Hematopoietic multipotent progenitor cell treated with erythropoietin and hydrocortisone succinate and interleukin-3 and kit ligand, for 17 days (in vitro differentiated cells): ENCODE data around the gene NFX1.
A peak's percentile ranks its signal among the peaks of the same experiment; 100 is the strongest.
"Not testable (repeated sequence)": the region's sequence is repeated elsewhere in the genome, so short reads cannot be mapped to it uniquely, and the experiment has no call there.

Source experiments
- DNase-seq: peaks from one replicate; pipeline ENCODE4 v3.0.0-alpha.2; 2015; ENCODE audit warnings: low spot score

Gene NFX1

DNA sequence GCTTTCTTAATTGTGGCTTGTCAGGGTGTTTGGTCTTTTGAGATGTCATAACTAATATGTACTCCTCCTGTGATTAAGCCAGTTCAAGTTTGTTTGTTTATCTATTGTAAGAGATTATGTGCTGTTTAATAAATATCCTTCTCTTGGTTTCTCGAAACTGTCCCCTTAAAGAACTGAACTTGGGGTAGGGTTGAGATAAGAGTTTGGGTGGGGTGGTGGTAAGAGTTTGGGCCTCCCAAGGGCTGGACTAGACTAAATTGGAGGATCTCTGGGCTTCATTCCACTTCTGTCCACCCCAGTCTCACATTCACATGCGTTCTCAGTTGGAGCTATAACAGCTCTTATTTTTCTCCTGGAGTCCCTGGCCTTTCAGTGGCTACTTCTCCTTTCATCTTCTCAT lies 73.8 kb downstream of the NFX1 start:
- DNase-seq, result peak; percentile 35

DNA sequence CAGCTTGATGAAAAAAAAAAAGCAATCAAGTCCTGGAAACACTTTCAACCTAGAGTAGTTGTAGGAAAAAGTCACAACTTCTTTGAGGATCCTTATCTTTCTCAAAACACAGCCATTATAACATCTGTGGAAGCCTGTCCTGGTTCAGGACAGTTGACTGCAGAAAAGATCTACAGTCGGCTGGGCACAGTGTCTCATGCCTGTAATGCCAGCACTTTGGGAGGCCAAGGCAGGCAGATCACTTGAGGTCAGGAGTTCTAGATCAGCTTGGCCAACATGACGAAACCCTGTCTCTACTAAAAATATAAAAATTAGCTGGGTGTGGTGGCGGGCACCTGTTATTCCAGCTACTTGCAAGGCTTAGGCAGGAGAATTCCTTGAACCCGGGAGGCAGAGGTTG lies 74.5 kb downstream of the NFX1 start:
- DNase-seq, result not testable (repeated sequence)

DNA sequence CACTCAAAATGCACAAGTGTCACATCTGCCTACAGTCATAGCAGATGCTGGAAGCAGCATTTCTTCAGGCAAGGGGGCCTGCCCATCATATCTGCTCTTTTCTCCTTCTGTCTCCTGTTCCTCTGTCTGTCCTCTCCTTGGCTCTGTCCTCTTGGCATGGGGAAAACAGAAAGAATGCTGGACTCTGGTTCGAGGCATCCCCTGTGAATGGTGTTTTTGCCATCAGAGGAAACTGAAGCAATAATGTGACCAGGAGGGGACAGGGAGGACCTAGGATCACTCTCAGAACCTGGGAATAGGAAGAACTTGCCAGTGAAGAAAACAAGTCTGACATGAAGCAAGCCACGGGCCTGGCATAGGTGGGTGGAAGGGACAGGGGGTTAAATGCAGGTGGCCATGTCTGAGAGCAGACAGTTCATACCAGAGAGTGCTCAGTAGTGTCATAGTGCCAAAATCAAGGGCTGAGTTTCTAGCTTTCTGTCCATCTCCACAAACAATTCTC lies 76.7 kb downstream of the NFX1 start:
- DNase-seq, result no peak

DNA sequence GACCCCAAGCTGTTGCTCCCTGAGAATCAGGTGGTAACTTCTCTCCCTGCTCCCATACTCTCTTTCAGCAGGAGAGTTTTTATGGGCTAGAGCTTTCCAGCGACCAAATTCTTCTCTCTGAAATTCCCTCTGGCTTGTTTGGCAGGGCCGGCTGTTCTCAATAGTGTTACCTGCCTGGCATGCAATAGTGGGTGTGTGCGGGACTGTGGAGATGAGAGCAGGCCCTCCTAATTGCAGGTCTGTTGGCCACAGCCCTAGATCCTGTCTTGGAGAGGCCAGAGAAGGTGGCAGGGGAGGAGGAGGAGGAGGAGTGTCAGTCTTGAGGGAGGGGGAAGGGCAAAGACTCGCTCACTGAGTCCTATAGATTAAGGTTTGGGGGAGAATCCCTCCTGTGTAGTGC lies 82.6 kb downstream of the NFX1 start:
- DNase-seq, result no peak

DNA sequence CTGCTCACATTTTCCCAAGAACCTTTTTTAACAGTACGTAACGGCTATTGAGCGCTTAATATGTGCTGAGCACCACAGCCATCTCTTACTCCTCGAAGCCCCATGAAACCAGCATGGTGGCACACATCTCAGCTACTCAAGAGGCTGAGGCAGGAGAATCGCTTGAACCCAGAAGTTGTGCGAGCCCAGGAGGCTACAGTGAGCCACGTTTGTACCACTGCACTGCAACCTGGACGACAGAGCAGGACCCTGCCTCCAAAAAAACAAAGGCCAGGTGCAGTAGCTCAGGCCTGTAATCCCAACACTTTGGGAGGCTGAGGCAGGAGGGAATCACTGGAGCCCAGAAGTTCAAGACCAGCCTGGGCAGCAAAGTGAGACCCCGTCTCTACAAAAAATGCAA lies 83.9 kb downstream of the NFX1 start:
- no peak for DNase-seq

DNA sequence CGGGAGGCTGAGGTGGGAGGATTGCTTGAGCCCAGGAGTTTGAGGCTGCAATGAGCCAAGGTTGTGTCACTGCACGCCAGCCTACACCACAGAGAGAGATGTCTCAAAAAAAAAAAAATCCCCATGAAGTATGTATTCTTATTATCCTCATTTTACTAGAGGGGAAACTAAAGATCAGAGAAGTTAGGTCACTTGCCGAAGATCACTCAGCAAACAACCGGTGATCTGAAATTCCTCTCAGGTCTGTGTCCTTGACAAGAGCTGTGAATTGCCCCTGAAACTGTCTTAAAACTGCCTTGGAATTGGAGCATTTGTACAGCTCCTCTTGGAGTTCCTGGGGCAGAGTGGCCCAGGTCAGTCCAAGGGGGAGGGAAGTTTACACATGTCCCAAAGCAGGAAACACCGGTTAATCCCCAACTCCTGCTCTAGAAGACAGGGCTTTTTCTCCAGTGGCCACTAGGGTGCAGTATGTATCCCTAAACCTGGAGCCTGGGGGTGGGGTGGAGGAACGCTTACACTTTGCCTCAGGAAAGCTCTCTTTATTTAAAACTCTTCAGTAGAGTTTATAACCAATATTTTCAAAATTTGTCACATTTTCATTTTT lies 84.4 kb downstream of the NFX1 start:
- peak; percentile 78 for DNase-seq

DNA sequence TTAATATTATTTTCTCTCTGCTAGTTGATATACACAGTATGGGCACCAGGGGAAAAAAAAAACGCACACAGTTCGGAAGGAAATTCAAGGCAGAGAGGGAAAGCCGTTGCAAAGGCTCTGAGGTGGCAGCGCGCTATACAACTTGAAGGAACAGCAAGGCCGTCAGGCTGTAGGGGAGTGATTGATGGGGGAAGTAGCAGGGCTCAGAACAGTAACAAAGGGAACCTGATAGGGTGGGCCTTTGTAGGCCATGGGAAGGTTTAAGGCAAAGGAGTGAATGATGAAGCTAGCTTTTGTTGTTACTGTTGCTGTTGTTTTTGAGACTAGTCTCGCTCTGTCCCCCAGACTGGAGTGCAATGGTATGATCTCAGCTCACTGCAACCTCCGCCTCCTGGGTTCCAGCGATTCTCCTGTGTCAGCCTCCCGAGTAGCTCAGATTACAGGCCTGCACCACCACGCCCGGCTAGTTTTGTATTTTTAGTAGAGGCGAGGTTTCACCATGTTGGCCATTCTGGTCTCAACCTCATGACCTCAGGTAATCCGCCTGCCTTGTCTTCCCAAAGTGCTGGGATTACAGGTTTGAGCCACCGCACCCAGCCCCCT lies 85.0 kb downstream of the NFX1 start:
- DNase-seq, result no peak

DNA sequence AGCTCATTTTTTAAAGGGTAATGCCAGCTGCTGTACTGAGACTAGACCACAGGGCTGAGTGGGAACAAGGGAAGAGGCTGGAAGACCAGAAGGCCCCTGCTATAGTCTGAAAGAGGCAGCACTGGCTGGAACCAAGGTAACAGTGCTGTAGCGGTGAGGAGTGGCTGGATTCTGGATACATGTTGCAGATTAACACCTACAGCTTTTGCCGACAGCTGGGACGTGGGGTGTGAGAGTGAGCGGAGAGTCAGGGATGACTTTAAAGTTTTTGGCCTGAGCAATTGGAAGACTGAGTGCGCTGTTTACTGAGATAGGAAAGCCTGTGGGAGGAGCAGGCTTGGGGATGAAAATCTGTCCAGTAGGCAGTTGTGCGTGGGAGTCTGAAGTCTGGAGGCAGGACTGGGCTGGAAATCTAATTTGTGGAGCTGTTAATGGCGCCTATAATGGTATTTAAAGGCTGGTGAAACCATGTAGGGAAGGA lies 85.6 kb downstream of the NFX1 start:
- no peak for DNase-seq

DNA sequence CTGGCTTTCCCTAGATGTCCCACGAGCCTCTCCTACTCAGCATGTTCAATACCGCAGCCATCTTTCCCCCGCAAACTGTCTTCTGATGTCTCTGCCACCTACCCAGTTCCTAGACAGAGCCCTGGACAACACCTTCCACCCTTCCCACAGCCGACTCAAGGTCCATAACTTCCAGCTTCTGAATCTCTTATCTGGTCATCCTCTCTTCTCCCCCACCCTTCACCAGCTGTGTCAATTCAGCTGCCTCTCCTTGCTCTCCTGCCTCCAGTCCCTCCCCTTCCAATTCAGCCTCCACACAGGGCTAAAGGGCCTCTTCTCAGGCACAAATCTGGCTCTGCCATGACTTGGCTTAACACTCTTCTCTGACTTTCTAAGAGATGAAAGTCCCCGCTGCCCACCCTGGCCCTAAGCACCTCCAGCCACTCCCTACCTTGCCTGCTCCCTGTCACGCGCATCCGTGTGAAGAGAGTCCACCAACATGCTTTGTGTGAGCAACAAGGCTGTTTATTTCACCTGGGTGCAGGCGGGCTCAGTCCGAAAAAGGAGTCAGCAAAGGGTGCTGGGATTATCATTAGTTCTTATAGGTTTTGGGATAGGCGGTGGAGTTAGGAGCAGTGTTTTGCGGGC lies 86.9 kb downstream of the NFX1 start:
- DNase-seq, result no peak

DNA sequence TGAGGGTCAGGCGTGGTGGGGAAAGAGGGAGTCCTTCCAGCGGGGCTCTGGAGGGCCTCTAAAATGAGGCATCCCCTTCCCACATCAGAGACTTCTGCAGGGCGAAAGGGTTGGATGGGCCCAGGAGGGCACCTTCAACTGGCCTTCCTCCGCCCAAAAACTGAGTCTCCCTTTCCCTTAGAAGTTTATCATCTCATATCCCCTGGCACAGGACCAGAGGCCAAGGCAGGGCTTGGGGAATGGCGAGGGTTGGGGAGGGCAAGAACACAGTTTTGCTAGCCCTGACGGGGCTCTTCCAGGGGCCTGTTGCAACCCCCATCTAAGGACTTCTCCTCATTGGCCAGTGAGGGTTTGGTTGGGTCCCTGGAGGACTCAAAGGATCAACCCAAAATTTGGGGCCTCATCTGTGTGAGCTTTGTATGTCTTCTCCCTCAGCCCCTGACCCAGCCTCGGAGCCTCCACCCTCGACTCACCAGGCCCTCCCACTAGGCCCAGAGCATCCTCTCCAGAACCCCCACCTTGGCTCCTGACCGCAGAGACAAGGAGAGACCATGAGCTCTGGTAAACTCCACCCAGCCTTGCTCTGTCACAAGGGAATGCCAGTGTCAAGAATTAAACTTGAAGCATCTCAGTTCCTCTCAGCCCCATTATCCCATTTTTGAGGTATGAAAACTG lies 87.9 kb downstream of the NFX1 start:
- DNase-seq, result no peak

DNA sequence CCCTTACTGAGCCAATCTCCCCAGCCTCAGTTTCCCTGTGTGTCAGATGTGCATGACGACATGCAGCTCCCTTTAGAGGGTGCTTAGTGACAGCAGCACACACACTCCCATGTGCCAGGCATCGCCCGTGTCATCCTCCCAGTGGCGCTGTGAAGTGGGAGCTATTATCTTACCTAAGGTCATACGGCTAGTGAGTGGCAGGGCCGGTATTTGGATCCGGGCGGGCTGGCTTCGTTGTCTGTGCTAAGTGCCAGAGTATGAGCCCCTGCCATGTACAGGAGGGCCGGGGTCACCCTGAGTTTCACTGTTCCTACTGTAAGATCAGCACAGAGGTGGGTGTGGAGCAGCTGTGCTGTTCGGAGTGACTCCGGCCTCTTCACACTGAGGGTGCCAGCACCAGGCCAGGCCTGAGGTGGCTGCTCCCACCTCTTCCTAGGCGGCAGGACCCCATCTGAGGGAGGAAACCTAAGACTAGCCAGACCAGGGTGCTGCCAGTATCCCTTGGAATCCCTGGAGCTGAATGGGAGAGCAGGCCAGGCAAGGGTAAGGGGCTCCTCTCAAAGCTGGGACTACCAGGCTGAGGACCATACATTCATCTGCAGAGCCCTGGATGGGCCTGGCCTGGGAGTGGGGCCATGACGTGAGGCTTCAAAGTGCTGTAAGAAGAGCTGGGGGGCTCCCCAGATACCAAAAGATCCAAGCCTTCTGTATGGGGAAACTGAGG lies 89.5 kb downstream of the NFX1 start:
- DNase-seq, result no peak

DNA sequence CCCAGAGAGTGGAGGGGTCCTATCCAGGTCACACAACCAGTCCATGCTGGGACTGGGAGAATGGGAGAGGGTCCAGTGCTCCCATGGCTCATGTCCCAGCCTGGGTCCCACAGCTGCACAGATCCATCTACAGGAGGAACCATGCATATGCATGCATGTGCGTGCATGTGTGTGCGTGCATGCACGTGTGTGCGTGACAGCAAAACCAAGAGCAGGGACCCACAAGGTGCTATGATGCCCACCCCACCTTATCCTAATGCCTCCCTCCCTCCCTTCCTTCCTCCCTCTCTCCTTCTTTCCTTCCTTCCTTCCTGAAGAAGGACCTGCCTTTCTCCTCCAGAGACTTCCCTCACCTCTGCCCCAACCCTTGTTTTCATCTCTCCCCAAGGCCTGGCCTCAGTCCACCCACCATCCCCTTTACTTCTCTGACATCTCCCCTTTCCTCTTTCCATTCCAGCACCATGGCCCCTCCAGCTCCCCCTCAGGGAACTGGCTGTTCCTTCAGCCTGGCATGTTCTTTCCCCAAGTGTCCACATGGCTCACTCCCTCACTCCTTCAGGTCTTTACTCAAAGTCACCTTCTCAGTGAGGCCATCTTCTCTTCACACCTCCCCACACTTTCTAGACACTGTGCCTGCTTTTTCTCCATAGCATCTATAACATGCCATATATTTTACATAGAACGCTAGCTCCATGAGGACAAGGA lies 90.2 kb downstream of the NFX1 start:
- no peak for DNase-seq

DNA sequence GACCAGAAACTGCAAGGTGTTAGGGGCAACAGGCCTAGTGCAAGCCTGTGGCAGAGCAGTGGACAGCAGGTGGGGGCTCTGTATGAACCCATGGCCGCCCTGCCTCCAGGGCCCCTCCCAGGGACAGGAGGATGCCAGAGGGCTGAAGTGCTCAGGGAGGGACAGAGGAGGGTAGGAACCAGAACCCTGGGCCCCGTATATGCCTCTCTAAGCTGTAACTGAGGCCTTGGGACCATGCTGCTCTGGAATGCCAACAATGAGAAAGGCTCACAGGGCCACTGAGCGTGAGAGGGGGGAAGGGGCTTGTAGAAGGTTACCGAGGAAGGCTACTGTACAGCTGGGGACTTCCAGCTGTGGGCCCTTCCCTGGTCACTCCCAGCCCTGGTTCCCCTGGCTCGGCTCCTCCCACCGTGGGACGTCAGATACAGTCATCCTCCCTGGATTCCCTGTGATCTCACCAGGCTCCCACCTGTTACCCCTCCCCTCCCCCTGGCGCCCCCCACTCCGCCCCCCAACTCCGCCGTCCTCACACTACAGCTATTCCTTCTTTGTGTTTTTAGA lies 91.0 kb downstream of the NFX1 start:
- no peak for DNase-seq

DNA sequence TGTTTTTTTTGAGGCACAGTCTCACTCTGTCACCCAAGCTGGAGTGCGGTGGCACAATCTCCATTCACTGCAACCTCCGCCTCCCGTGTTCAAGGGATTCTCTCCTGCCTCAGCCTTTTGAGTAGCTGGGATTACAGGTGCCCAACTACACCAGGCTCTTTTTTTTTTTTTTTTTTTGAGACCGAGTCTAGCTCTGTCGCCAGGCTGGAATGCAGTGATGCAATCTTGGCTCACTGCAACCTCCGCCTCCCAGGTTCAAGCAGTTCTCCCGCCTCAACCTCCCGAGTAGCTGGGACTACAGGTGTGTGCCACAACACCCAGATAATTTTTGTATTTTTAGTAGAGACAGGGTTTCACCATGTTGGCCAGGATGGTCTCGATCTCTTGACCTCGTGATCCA lies 92.1 kb downstream of the NFX1 start:
- DNase-seq, result not testable (repeated sequence)

DNA sequence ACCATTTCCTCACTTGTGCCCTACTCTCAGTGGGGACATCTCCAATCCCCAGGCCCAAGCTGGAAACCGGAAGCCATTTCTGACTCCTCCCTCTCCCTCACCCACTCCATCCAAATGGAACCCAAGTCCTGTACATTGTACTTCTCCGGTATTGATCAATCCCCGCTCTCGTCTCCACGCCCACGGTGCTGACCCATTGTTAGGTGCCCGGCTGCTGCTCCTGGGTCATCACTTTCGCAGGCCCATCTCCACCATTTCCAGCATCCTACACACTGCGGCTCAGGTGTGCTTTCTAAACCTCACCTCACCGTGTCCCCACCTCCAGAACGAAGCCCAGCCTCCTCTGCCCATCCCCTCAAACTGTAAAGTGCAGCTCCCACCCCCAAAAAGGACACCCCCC lies 93.1 kb downstream of the NFX1 start:
- not testable (repeated sequence) for DNase-seq

DNA sequence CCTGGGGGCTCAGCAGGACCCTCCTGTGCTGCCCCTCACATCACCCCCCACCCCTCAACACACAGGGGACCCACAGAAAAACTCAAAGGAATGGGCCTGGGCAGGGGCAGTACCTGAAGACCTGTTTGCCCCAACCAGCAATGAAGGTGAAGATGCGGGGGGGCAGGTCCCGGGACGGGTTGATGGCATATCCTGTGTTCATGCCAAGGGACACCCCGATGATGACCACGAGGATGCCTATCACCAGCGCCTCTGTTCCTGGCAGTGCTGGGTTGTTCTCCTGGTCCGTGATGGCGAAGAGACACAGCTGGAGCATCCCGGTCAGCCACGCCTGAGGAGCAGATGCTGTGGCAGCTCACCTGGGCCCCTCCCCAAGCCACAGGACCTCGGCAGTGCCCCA lies 95.2 kb downstream of the NFX1 start:
- not testable (repeated sequence) for DNase-seq

DNA sequence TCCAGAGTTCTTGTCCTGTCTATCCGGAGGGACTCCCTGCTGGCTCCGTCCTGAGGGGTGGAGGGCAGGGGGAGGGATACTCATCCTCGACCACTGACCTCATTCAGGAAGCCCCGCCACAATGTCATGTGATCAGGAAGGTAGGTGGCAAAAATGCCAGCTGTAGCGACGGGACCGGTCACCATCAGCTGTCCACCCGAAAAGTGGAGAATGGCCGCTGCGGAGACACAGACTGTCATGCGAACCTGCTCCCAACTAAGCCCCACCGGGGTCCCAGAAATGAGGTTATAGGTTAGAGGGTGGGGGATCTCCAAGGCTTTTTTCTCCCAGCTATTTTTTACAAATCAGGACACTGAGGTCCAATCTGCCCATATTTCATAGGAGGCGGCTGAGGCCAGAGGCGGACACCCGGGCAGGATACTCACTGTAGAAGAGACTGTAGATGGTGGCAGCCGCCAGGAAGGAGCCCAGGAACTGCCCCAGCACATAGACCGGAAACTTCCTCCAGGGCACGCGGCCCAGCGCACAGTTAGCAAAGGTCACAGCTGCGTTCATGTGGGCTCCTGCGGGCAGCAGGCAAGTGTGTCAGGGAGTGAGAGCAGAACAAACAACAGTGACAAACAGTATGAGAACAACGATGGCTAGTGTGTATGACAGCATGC lies 95.8 kb downstream of the NFX1 start:
- not testable (repeated sequence) for DNase-seq

DNA sequence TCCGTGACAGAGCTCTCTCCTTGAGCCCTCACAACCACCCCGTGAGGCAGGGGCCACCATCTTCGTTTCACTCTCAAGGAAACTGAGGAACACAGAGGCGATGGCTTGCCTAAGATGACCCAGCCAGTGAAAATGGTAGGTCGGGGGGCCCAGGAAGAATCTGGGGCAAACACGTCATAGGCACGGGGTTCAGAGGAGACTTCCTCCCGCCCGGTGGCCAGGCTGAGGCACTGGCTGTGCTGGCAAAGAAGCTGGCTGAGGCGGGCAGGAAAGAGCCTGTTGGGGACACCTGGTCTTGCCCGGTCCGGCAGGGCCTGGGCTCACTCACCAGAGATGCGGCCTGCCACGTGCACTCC lies 96.3 kb downstream of the NFX1 start:
- DNase-seq, result not testable (repeated sequence)

DNA sequence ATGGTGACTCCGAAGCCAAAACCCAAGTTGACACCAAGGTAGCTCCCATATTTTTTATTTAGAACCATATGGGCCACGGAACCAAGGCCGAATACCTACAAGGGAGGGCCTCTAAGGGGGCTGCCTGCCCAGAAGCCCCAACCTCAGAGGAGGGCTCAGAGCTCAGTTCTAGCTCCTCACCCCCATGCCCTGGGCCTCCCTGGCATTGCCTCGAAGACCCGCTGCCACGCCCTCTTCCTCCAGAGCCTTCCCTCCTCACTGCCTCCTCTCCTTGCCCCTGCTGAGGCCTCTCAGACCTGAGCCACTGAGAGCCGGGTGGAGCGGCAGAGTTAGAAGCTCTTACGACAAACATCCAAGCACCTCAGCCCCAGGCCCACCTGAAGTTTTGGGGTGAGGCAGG lies 96.7 kb downstream of the NFX1 start:
- DNase-seq, result not testable (repeated sequence)

DNA sequence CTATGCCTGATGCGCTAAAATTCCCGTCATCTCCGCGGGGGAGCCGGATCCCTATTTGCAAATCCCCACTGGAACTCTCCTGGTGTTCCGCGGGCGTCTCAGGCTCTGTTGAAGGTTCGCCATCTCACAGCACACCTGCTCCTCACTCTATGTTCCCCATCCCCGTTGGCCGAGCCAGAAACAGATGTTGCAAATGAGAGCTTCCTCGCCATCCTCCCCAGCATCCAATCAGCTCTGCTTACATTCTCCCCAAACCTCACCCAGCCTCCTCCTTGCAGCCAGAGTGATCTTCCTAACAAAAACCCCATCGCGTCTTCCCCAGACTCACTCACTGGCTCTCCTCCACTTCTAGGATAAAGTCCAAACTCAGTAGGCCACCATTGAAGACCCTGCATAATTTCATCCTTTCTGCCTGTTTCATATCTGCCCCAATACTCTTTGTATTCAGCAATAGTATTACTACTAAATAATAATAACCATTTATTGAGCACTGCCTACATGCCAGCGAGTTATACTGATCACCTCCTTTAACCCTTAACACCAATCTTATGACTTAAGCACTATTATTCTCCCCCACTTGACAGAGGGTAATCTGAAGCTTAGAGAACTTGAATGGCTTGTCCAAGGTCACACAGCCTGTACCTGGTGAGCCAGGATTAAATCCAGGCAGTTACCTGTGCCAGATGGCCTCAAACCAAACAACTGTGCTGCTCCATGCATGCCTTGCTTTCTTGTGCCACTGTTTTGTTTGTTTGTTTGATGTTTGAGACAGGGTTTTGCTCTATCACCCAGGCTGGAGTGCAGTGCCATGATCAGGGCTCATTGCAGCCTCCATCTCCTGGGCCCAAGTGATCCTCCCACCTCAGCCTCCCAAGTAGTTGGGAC lies 98.0 kb downstream of the NFX1 start:
- DNase-seq, result no peak
